Subcutaneous abdominal adipose tissue (tissue), 5 donors: ENCODE measurements around the gene TTC16.

Source experiments
- H3K27ac ChIP-seq: one replicate; pipeline ENCODE4 v1.7.0; 2013; ENCODE audit warnings: low read depth, mild to moderate bottlenecking, inconsistent platforms, low read length, moderate library complexity
- H3K27me3 ChIP-seq, 5 donors: one replicate each; pipeline ENCODE4 v1.7.0; 2013; ENCODE audit warnings: low read length in 5 of 5, inconsistent platforms in 1 of 5; ENCODE audit not compliant: control insufficient read depth in 5 of 5, insufficient read depth in 4 of 5
- H3K36me3 ChIP-seq, 5 donors: one replicate each; pipeline ENCODE4 v1.7.0; 2013; ENCODE audit warnings: low read length in 5 of 5; ENCODE audit not compliant: control insufficient read depth in 5 of 5, insufficient read depth in 5 of 5
- H3K4me1 ChIP-seq, 5 donors: one replicate each; pipeline ENCODE4 v1.7.0; 2013; ENCODE audit warnings: low read length in 5 of 5, mild to moderate bottlenecking in 3 of 5, moderate library complexity in 1 of 5; ENCODE audit not compliant: control insufficient read depth in 5 of 5, insufficient read depth in 5 of 5
- H3K4me3 ChIP-seq, 5 donors: one replicate each; pipeline ENCODE4 v1.7.0; 2013; ENCODE audit warnings: low read length in 5 of 5, low read depth in 1 of 5
- H3K9ac ChIP-seq, 5 donors: one replicate each; pipeline ENCODE4 v1.7.0; 2013; ENCODE audit warnings: low read length in 5 of 5, mild to moderate bottlenecking in 4 of 5, moderate library complexity in 3 of 5
- H3K9me3 ChIP-seq, 5 donors: one replicate each; pipeline ENCODE4 v1.7.0; 2013; ENCODE audit warnings: low read length in 5 of 5; ENCODE audit not compliant: control insufficient read depth in 5 of 5
- donor health status: healthy.
- donor health status: healthy.
- donor health status: healthy.
- donor health status: healthy.
- donor health status: healthy.

The TTC16 gene

DNA sequence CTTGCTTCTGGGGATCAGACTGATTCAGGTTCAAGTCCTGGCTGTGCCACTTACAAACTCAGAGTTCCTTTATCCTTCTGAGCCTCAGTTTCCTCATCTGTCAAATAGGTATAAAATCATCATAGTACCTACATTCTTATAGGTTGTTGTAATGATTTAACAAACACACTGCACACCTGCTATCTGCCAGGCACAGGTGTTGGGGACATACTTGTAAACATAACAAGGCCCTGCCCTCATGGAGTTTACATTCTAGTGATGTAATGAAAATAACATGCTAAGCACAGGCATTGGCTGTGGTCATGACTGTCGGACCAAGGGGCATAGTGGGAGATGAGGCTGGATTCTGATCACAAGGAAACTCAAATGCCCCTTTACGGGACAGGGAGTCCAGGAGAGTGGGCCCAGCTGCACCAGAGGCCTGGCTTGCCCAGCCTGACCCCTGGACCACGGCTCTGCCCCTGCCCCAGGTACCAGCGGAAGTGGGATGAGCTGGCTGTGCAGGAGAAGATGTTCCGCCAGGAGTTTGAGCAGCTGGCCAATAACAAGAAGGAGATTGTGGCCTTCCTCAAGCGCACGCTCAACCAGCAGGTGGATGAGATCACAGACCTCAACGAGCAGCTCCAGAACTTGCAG lies 6.8 kb upstream of the TTC16 start:
- H3K9me3 ChIP-seq, result no peaks in the 10 kb centered on the region
- H3K27me3 ChIP-seq, result peaks cover 3 to 13% (median 7%) of the 10 kb centered on the region in 5 donors

GRCh38 chr9:127710204-127710783 lies 5.6 kb upstream of the TTC16 start:
- peaks cover 3 to 10% (median 6%) of the 10 kb centered on the region in 5 donors for H3K27me3 ChIP-seq
- peaks cover 0 to 16% (median 13%) of the 10 kb centered on the region in 5 donors for H3K4me1 ChIP-seq
- no peaks in the 10 kb centered on the region for H3K36me3 ChIP-seq
- H3K4me3 ChIP-seq, result no peak overlapping the region
- no peak overlapping the region for H3K27ac ChIP-seq
- no peaks in the 10 kb centered on the region for H3K9me3 ChIP-seq
- H3K9ac ChIP-seq, result no peak overlapping the region

More for the DNA sequence above, 6.8 kb upstream of the TTC16 start:
- Histone ChIP-seq H3K9ac (no peak overlapping the region), H3K36me3 (no peaks in the 10 kb centered on the region), H3K4me1 (peaks cover 0 to 8% (median 1%) of the 10 kb centered on the region in 5 donors), H3K4me3 (no peak overlapping the region), H3K27ac (no peak overlapping the region)

GRCh38 chr9:127711226-127711701 lies 4.6 kb upstream of the TTC16 start:
- peaks cover 0 to 4% (median 4%) of the 10 kb centered on the region in 5 donors for H3K27me3 ChIP-seq
- H3K27ac ChIP-seq, result no peak overlapping the region
- peak overlapping the region in 1 of 5 donors; percentile 5 for H3K9ac ChIP-seq
- H3K4me3 ChIP-seq, result no peak overlapping the region
- H3K4me1 ChIP-seq, result peaks cover 0 to 20% (median 19%) of the 10 kb centered on the region in 5 donors
- H3K36me3 ChIP-seq, result no peaks in the 10 kb centered on the region
- no peaks in the 10 kb centered on the region for H3K9me3 ChIP-seq

GRCh38 chr9:127711831-127712274 lies 4.0 kb upstream of the TTC16 start:
- H3K36me3 ChIP-seq, result no peaks in the 10 kb centered on the region
- peaks cover 0 to 21% (median 18%) of the 10 kb centered on the region in 5 donors for H3K4me1 ChIP-seq
- H3K9me3 ChIP-seq, result no peaks in the 10 kb centered on the region

DNA sequence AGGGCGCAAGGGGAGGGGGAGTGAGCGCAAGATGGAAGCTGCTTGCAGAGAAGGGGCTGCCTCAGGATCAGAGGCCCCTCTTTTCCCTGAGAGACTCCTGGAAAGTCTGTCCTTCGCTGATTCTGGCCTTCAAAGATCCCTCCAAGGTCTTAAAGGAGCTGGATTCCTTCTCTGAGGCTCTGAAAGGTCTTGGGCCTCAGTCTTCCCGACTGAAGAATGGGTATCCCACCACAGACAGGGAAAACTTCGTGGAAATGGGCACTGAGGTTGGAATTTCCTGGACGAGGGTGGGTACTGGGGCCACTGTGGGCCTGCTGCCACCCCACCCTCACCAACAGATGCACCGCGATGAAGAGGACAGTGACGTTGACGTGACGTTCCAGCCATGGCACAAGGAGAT lies 3.5 kb upstream of the TTC16 start:
- H3K4me1 ChIP-seq, result peaks cover 0 to 21% (median 17%) of the 10 kb centered on the region in 5 donors
- no peak overlapping the region for H3K27ac ChIP-seq
- no peak overlapping the region for H3K4me3 ChIP-seq
- no peaks in the 10 kb centered on the region for H3K9me3 ChIP-seq
- no peak overlapping the region for H3K9ac ChIP-seq
- H3K36me3 ChIP-seq, result no peaks in the 10 kb centered on the region
- H3K27me3 ChIP-seq, result peaks cover 0 to 1% (median 0%) of the 10 kb centered on the region in 5 donors

More at GRCh38 chr9:127711831-127712274, 4.0 kb upstream of the TTC16 start:
- Histone ChIP-seq H3K27ac (no peak overlapping the region), H3K27me3 (peaks cover 0 to 4% (median 4%) of the 10 kb centered on the region in 5 donors), H3K9ac (no peak overlapping the region), H3K4me3 (no peak overlapping the region)

DNA sequence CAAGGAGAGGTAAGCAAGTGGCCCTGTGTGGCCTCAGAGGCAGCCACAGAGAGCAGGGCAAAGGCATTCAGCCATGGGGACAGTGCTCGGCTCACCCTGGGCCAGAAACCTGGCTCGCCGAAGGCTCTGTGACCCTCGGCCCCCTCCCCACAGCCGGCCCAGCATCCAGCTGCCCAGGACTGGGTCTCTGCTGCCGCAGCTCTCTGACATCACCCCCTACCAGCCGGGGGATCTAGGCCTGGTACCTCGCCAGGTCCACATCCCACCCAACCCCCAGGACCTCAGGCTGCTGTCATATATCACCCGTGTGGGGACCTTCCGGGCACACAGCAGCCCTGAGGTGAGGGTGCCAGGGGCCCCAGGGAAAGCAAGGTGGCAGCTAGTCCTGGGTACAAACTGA lies 3.0 kb upstream of the TTC16 start:
- H3K36me3 ChIP-seq, result no peaks in the 10 kb centered on the region
- no peak overlapping the region for H3K27ac ChIP-seq
- H3K9me3 ChIP-seq, result no peaks in the 10 kb centered on the region
- H3K9ac ChIP-seq, result no peak overlapping the region
- no peaks in the 10 kb centered on the region for H3K27me3 ChIP-seq
- H3K4me3 ChIP-seq, result no peak overlapping the region
- H3K4me1 ChIP-seq, result peaks cover 0 to 23% (median 17%) of the 10 kb centered on the region in 5 donors

- Histone ChIP-seq H3K4me1 (peaks cover 0 to 23% (median 17%) of the 10 kb centered on the region in 5 donors), H3K27ac (no peak overlapping the region), H3K9me3 (no peaks in the 10 kb centered on the region), H3K36me3 (no peaks in the 10 kb centered on the region), H3K27me3 (no peaks in the 10 kb centered on the region), H3K4me3 (peak overlapping the region; percentile 31 to 92 (median 54)), H3K9ac (peak overlapping the region in 3 of 5 donors; percentile 25 to 64 (median 53))
Observed at GRCh38 chr9:127714020-127714750, 1.7 kb upstream of the TTC16 start.

DNA sequence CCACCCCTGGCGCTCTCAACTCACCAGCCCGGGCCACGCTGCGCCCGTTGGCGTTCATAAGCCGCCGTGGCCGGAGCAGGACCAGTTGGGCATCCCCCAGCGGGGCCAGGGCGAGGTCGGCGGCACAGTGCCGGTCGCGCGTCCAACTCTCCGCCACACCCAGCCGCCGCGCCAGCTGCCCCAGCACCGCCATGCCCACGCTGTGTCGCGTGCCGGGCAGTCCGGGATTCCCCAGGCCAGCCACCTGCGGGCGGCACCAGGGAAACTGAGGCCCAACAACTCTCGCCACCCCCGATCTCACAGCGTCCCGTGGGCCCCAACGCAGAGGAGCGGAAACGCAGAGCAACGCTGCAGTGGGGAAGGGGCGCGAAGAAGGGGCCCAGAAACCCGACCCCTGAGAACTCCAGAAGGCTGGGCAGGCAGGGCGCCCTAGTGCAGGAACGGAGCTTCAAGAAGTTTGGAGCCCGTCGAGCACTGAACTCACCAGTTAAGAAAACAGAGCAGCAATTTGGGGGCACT lies 869 bp upstream of the TTC16 start:
- Histone ChIP-seq H3K4me3 (peak overlapping the region; percentile 75 to 92 (median 85)), H3K9ac (peak overlapping the region in 4 of 5 donors; percentile 79 to 89 (median 86)), H3K4me1 (peaks cover 0 to 23% (median 17%) of the 10 kb centered on the region in 5 donors), H3K27me3 (no peaks in the 10 kb centered on the region), H3K9me3 (no peaks in the 10 kb centered on the region), H3K36me3 (no peaks in the 10 kb centered on the region), H3K27ac (peak overlapping the region; percentile 60)

DNA sequence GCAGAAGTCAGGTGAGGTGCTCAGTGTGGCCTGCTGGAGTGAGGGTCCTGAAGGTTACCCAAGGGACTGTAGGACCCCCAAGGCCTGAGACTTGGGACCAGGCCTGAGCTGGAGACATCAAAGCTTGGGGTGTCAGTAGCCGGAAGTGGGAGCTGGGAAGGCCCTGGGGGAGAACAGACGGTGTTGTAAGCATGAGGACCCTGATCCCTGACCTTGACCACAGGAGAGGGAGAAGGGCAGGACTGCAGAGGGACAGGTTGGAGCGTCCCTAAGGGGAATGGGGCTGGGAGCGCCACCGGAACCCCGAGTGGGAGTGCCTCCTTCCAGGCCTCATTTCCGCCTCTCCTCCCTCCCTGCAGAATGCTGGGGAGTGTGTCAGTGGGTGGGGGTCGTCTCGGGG lies 533 bp downstream of the TTC16 start:
- peak overlapping the region in 4 of 5 donors; percentile 79 to 89 (median 86) for H3K9ac ChIP-seq

More for the DNA sequence above, 533 bp downstream of the TTC16 start:
- no peaks in the 10 kb centered on the region for H3K36me3 ChIP-seq
- H3K27me3 ChIP-seq, result no peaks in the 10 kb centered on the region
- H3K4me1 ChIP-seq, result peaks cover 0 to 23% (median 17%) of the 10 kb centered on the region in 5 donors
- H3K27ac ChIP-seq, result peak overlapping the region; percentile 60
- no peaks in the 10 kb centered on the region for H3K9me3 ChIP-seq
- H3K4me3 ChIP-seq, result peak overlapping the region in 3 of 5 donors; percentile 85 to 92 (median 88)
